ENCODE data around the gene KRT84.

KRT84 gene

GRCh38 chr12:52383331-52383730, 2.1 kb downstream of the KRT84 start:
- DNase-seq (ENCODE audit: low read depth, low spot score): no peak
- Histone ChIP-seq H3K27ac (no peak overlapping the region), H3K36me3 (ENCODE audit: insufficient read depth, low read length) (no peaks in the 10 kb centered on the region), H3K9me3 (ENCODE audit: low read depth, low read length) (no peaks in the 10 kb centered on the region), H3K9ac (ENCODE audit: insufficient read length) (no peak overlapping the region), H3K4me3 (no peak overlapping the region)
- no peak for TF ChIP-seq EZH2 (IDR thresholded peaks at IDR 0.05)
- no peak for TF ChIP-seq POLR2AphosphoS5 (IDR thresholded peaks at IDR 0.05; ENCODE audit: borderline replicate concordance, low read depth, low read length)
- TF ChIP-seq FOXP2 (optimal IDR thresholded peaks at IDR 0.05; ENCODE audit: control extremely low read depth, extremely low read length, insufficient read depth): no peak

- TF ChIP-seq FOXP2 (optimal IDR thresholded peaks at IDR 0.05; ENCODE audit: control extremely low read depth, extremely low read length, insufficient read depth) (no peak), POLR2AphosphoS5 (IDR thresholded peaks at IDR 0.05; ENCODE audit: borderline replicate concordance, low read depth, low read length) (no peak), EZH2 (IDR thresholded peaks at IDR 0.05) (no peak)
- no peaks in the 10 kb centered on the region for H3K9me3 ChIP-seq (ENCODE audit: low read depth, low read length)
- no peak overlapping the region for H3K4me3 ChIP-seq
- no peaks in the 10 kb centered on the region for H3K36me3 ChIP-seq (ENCODE audit: insufficient read depth, low read length)
- no peak overlapping the region for H3K27ac ChIP-seq
- DNase-seq (ENCODE audit: low read depth, low spot score): no peak
- H3K9ac ChIP-seq (ENCODE audit: insufficient read length): no peak overlapping the region
Observed at GRCh38 chr12:52382854-52383253, 2.6 kb downstream of the KRT84 start.

- Histone ChIP-seq H3K4me3 (no peak overlapping the region), H3K9ac (ENCODE audit: insufficient read length) (no peak overlapping the region), H3K36me3 (ENCODE audit: insufficient read depth, low read length) (no peaks in the 10 kb centered on the region), H3K27ac (no peak overlapping the region), H3K9me3 (ENCODE audit: low read depth, low read length) (no peaks in the 10 kb centered on the region)
- no peak for TF ChIP-seq EZH2 (IDR thresholded peaks at IDR 0.05)
- no peak for TF ChIP-seq POLR2AphosphoS5 (IDR thresholded peaks at IDR 0.05; ENCODE audit: borderline replicate concordance, low read depth, low read length)
- no peak for TF ChIP-seq FOXP2 (optimal IDR thresholded peaks at IDR 0.05; ENCODE audit: control extremely low read depth, extremely low read length, insufficient read depth)
- DNase-seq (ENCODE audit: low read depth, low spot score): no peak
Observed at GRCh38 chr12:52381206-52381605, 4.2 kb downstream of the KRT84 start.

GRCh38 chr12:52380271-52380694, 5.2 kb downstream of the KRT84 start:
- no peak for TF ChIP-seq FOXP2 (optimal IDR thresholded peaks at IDR 0.05; ENCODE audit: control extremely low read depth, extremely low read length, insufficient read depth)
- no peak for TF ChIP-seq EZH2 (IDR thresholded peaks at IDR 0.05)
- TF ChIP-seq POLR2AphosphoS5 (IDR thresholded peaks at IDR 0.05; ENCODE audit: borderline replicate concordance, low read depth, low read length): no peak
- H3K9ac ChIP-seq (ENCODE audit: insufficient read length): no peak overlapping the region
- no peak overlapping the region for H3K27ac ChIP-seq
- no peaks in the 10 kb centered on the region for H3K9me3 ChIP-seq (ENCODE audit: low read depth, low read length)
- H3K36me3 ChIP-seq (ENCODE audit: insufficient read depth, low read length): no peaks in the 10 kb centered on the region
- DNase-seq (ENCODE audit: low read depth, low spot score): no peak
- H3K4me3 ChIP-seq: no peak overlapping the region

- H3K4me3 ChIP-seq: no peak overlapping the region
- H3K27ac ChIP-seq: no peak overlapping the region
- H3K9me3 ChIP-seq (ENCODE audit: low read depth, low read length): no peaks in the 10 kb centered on the region
- TF ChIP-seq FOXP2 (optimal IDR thresholded peaks at IDR 0.05; ENCODE audit: control extremely low read depth, extremely low read length, insufficient read depth): no peak
- no peak for TF ChIP-seq POLR2AphosphoS5 (IDR thresholded peaks at IDR 0.05; ENCODE audit: borderline replicate concordance, low read depth, low read length)
- TF ChIP-seq EZH2 (IDR thresholded peaks at IDR 0.05): no peak
- H3K9ac ChIP-seq (ENCODE audit: insufficient read length): no peak overlapping the region
- no peaks in the 10 kb centered on the region for H3K36me3 ChIP-seq (ENCODE audit: insufficient read depth, low read length)
- DNase-seq (ENCODE audit: low read depth, low spot score): no peak
Observed at GRCh38 chr12:52379536-52379935, 5.9 kb downstream of the KRT84 start.

- no peak for TF ChIP-seq POLR2AphosphoS5 (IDR thresholded peaks at IDR 0.05; ENCODE audit: borderline replicate concordance, low read depth, low read length)
- TF ChIP-seq EZH2 (IDR thresholded peaks at IDR 0.05): no peak
- no peak for TF ChIP-seq FOXP2 (optimal IDR thresholded peaks at IDR 0.05; ENCODE audit: control extremely low read depth, extremely low read length, insufficient read depth)
Observed at GRCh38 chr12:52378091-52378490, 7.4 kb downstream of the KRT84 start.

GRCh38 chr12:52377266-52377665, 8.2 kb downstream of the KRT84 start:
- no peak overlapping the region for H3K4me3 ChIP-seq
- no peak overlapping the region for H3K9ac ChIP-seq (ENCODE audit: insufficient read length)
- H3K36me3 ChIP-seq (ENCODE audit: insufficient read depth, low read length): no peaks in the 10 kb centered on the region
- H3K9me3 ChIP-seq (ENCODE audit: low read depth, low read length): no peaks in the 10 kb centered on the region
- DNase-seq (ENCODE audit: low read depth, low spot score): no peak
- TF ChIP-seq POLR2AphosphoS5 (IDR thresholded peaks at IDR 0.05; ENCODE audit: borderline replicate concordance, low read depth, low read length) (no peak), EZH2 (IDR thresholded peaks at IDR 0.05) (no peak), FOXP2 (optimal IDR thresholded peaks at IDR 0.05; ENCODE audit: control extremely low read depth, extremely low read length, insufficient read depth) (no peak)
- no peak overlapping the region for H3K27ac ChIP-seq

More at GRCh38 chr12:52378091-52378490, 7.4 kb downstream of the KRT84 start:
- Histone ChIP-seq H3K9ac (ENCODE audit: insufficient read length) (no peak overlapping the region), H3K36me3 (ENCODE audit: insufficient read depth, low read length) (no peaks in the 10 kb centered on the region), H3K27ac (no peak overlapping the region), H3K9me3 (ENCODE audit: low read depth, low read length) (no peaks in the 10 kb centered on the region), H3K4me3 (no peak overlapping the region)
- DNase-seq (ENCODE audit: low read depth, low spot score): no peak

GRCh38 chr12:52372216-52373154, 13.0 kb downstream of the KRT84 start:
- H3K9me3 ChIP-seq (ENCODE audit: low read depth, low read length): no peaks in the 10 kb centered on the region
- no peak overlapping the region for H3K27ac ChIP-seq
- no peak for DNase-seq (ENCODE audit: low read depth, low spot score)
- TF ChIP-seq POLR2AphosphoS5 (IDR thresholded peaks at IDR 0.05; ENCODE audit: borderline replicate concordance, low read depth, low read length): no peak
- TF ChIP-seq FOXP2 (optimal IDR thresholded peaks at IDR 0.05; ENCODE audit: control extremely low read depth, extremely low read length, insufficient read depth): no peak
- TF ChIP-seq EZH2 (IDR thresholded peaks at IDR 0.05): no peak
- no peak overlapping the region for H3K4me3 ChIP-seq
- H3K36me3 ChIP-seq (ENCODE audit: insufficient read depth, low read length): no peaks in the 10 kb centered on the region
- H3K9ac ChIP-seq (ENCODE audit: insufficient read length): no peak overlapping the region

Data from SK-N-MC (cell line).